HepG2 (cell line): ENCODE measurements around the gene PNO1.

ENCODE experiments used
- FOXM1 ChIP-seq: sonication (generic); formaldehyde crosslinking; IDR thresholded peaks from 2 replicates; pipeline ENCODE4 v1.5.0; 2020; ENCODE audit warnings: missing genetic modification reagents
- HOXA7 ChIP-seq: sonication (generic); formaldehyde crosslinking; IDR thresholded peaks from 2 replicates; pipeline ENCODE4 v1.8.1; 2022; ENCODE audit warnings: mild to moderate bottlenecking, missing genetic modification reagents, moderate library complexity
- RELA ChIP-seq: sonication (generic); formaldehyde crosslinking; IDR thresholded peaks from 2 replicates; pipeline ENCODE4 v1.4.0; 2020; ENCODE audit warnings: missing genetic modification reagents
- SIN3A ChIP-seq: IDR thresholded peaks from 2 replicates; pipeline ENCODE4 v1.6.1; 2011; ENCODE audit warnings: low read depth, mild to moderate bottlenecking, control low read depth, low read length, borderline replicate concordance
- TEAD3 ChIP-seq: optimal IDR thresholded peaks from 2 replicates; pipeline ENCODE3; 2016; ENCODE audit warnings: borderline replicate concordance
- ZBTB1 ChIP-seq: sonication (generic); formaldehyde crosslinking; IDR thresholded peaks from 2 replicates; pipeline ENCODE4 v1.4.0; 2020; ENCODE audit warnings: missing genetic modification reagents, borderline replicate concordance
- TF ChIP-seq, protein P1 (sequence below): sonication (generic); formaldehyde crosslinking; IDR thresholded peaks from 2 replicates; pipeline ENCODE4 v1.5.1; 2020; ENCODE audit warnings: missing genetic modification reagents, mild to moderate bottlenecking, borderline replicate concordance
- TF ChIP-seq, protein P2 (sequence below): conservative IDR thresholded peaks from 2 replicates; pipeline ENCODE4 v1.6.1; 2018; ENCODE audit warnings: missing genetic modification reagents
- TF ChIP-seq, protein P3 (sequence below): sonication (generic); formaldehyde crosslinking; IDR thresholded peaks from 2 replicates; pipeline ENCODE4 v1.5.0; 2020; ENCODE audit warnings: mild to moderate bottlenecking, missing genetic modification reagents, moderate library complexity
- TF ChIP-seq, protein P4 (sequence below): IDR thresholded peaks from 2 replicates; pipeline ENCODE4 v1.6.1; 2012; ENCODE audit warnings: low read length, improper control_type of control experiment

DNA sequence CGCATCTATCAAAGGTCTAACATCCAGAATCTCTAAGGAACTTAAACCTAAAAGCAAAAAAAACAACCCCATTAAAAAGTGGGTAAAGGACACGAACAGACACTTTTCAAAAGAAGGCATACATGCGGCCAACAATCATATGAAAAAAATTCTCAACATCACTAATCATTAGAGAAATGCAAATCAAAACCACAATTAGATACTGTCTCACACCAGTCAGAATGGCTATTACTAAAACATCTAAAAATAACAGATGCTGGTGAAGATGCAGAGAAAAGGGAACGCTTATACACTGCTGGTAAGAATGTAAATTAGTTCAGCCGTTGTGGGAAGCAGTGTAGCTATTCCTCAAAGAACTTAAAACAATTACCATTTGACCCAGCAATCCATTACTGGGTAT, 56.7 kb downstream of the PNO1 start:
- TF ChIP-seq, protein P1, sequence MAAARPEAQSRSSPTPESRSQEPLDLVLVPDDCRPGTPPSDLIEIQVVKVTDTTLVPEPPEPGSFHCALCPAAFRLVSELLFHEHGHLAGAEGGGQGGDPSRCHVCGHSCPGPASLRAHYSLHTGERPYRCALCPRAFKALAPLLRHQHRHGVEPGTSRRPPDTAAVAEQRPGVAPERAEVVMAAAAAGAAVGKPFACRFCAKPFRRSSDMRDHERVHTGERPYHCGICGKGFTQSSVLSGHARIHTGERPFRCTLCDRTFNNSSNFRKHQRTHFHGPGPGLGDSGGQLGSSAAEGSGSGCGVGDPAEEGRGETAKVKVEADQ (CRISPR knock-in tag): no peak
- no peak for TF ChIP-seq HOXA7
- TF ChIP-seq SIN3A: no peak
- TF ChIP-seq, protein P2, sequence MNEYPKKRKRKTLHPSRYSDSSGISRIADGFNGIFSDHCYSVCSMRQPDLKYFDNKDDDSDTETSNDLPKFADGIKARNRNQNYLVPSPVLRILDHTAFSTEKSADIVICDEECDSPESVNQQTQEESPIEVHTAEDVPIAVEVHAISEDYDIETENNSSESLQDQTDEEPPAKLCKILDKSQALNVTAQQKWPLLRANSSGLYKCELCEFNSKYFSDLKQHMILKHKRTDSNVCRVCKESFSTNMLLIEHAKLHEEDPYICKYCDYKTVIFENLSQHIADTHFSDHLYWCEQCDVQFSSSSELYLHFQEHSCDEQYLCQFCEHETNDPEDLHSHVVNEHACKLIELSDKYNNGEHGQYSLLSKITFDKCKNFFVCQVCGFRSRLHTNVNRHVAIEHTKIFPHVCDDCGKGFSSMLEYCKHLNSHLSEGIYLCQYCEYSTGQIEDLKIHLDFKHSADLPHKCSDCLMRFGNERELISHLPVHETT (CRISPR knock-in tag): no peak
- TF ChIP-seq, protein P3, sequence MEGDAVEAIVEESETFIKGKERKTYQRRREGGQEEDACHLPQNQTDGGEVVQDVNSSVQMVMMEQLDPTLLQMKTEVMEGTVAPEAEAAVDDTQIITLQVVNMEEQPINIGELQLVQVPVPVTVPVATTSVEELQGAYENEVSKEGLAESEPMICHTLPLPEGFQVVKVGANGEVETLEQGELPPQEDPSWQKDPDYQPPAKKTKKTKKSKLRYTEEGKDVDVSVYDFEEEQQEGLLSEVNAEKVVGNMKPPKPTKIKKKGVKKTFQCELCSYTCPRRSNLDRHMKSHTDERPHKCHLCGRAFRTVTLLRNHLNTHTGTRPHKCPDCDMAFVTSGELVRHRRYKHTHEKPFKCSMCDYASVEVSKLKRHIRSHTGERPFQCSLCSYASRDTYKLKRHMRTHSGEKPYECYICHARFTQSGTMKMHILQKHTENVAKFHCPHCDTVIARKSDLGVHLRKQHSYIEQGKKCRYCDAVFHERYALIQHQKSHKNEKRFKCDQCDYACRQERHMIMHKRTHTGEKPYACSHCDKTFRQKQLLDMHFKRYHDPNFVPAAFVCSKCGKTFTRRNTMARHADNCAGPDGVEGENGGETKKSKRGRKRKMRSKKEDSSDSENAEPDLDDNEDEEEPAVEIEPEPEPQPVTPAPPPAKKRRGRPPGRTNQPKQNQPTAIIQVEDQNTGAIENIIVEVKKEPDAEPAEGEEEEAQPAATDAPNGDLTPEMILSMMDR: no peak
- no peak for TF ChIP-seq ZBTB1 (CRISPR knock-in tag)
- TF ChIP-seq FOXM1 (CRISPR knock-in tag): no peak
- TF ChIP-seq, protein P4, sequence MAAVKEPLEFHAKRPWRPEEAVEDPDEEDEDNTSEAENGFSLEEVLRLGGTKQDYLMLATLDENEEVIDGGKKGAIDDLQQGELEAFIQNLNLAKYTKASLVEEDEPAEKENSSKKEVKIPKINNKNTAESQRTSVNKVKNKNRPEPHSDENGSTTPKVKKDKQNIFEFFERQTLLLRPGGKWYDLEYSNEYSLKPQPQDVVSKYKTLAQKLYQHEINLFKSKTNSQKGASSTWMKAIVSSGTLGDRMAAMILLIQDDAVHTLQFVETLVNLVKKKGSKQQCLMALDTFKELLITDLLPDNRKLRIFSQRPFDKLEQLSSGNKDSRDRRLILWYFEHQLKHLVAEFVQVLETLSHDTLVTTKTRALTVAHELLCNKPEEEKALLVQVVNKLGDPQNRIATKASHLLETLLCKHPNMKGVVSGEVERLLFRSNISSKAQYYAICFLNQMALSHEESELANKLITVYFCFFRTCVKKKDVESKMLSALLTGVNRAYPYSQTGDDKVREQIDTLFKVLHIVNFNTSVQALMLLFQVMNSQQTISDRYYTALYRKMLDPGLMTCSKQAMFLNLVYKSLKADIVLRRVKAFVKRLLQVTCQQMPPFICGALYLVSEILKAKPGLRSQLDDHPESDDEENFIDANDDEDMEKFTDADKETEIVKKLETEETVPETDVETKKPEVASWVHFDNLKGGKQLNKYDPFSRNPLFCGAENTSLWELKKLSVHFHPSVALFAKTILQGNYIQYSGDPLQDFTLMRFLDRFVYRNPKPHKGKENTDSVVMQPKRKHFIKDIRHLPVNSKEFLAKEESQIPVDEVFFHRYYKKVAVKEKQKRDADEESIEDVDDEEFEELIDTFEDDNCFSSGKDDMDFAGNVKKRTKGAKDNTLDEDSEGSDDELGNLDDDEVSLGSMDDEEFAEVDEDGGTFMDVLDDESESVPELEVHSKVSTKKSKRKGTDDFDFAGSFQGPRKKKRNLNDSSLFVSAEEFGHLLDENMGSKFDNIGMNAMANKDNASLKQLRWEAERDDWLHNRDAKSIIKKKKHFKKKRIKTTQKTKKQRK: no peak
- no peak for TF ChIP-seq RELA (CRISPR knock-in tag)
- TF ChIP-seq TEAD3 (CRISPR knock-in tag): no peak
